ENCODE measurements around the gene PHF1.

PHF1 gene

DNA sequence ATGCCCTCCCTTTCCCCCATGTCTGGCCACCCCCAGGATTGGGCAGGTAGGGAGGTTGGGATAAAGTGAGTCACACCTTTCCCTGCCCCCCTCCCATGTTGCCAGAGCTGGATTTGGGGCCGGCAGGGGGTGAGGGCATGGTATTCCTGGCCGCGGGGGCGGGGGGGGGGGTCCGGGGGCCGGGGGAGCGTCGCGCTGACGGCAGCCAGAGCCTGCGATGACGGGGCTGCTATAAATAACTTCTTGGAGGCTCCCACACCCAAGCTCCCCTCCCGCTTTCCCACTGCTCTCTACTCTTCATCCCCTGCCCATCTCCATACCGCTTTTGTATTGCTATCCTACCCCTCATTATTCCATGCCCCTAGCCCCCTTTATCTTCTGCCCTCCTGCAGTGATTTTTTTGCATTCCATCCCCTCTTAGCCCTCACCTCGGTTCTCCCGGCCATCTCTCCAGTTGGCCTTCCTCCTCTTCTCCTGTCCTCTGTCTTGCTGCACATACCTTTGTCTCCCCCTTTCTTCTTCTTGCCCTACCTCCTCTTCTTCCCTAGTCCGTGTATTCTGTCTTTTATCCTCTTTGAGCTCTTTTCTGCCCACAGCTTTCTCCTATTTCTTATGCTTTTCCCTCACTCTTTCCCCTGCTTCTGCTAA, 22.9 kb downstream of the PHF1 start:
- no peak for DNase-seq

GRCh38 chr6:33434961-33435360, 24.1 kb downstream of the PHF1 start:
- DNase-seq = no peak

DNA sequence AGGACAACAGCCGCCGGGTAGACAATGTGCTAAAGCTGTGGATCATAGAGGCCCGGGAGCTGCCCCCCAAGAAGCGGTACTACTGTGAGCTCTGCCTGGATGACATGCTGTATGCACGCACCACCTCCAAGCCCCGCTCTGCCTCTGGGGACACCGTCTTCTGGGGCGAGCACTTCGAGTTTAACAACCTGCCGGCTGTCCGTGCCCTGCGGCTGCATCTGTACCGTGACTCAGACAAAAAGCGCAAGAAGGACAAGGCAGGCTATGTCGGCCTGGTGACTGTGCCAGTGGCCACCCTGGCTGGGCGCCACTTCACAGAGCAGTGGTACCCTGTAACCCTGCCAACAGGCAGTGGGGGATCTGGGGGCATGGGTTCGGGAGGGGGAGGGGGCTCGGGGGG, 26.9 kb downstream of the PHF1 start:
- no peak for DNase-seq

- no peak for DNase-seq
These were observed 28.3 kb downstream of the PHF1 start for GRCh38 chr6:33438978-33439594.

GRCh38 chr6:33439956-33440648, 29.3 kb downstream of the PHF1 start:
- DNase-seq = no peak

- DNase-seq = no peak
These were observed 30.0 kb downstream of the PHF1 start for GRCh38 chr6:33440649-33441309.

DNA sequence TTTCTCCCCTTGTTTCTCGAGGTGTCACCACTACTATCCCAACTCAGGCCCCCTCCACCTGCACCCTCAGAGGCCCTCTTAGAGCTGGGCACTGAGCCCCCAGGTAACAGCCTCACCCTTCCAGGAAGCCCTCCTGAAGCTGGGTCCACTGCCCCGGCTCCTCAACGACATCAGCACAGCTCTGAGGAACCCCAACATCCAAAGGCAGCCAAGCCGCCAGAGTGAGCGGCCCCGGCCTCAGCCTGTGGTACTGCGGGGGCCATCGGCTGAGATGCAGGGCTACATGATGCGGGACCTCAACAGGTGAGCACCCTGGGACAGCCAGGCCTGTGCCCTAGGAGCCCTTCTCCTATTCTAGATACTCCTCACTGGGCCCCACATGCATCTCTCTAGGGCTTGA, 30.6 kb downstream of the PHF1 start:
- DNase-seq = no peak

DNA sequence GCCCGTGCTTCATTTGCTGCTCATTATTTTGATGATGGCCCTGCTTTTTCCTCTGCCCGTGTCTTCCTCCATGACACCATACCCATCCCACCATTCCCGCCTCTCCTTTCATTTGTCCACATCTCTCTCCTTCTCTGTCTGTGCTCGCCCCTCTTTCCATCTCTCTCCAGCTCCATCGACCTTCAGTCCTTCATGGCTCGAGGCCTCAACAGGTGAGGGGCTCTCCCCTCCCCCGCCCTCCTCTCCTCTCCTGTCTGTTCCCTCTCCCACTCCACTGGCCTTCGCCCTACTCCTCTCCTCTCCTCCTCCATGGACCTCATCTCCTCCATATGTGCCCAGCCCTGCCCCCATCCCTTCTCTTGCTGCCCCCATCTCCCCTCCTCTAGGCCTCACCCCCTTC, 31.5 kb downstream of the PHF1 start:
- DNase-seq = no peak

DNA sequence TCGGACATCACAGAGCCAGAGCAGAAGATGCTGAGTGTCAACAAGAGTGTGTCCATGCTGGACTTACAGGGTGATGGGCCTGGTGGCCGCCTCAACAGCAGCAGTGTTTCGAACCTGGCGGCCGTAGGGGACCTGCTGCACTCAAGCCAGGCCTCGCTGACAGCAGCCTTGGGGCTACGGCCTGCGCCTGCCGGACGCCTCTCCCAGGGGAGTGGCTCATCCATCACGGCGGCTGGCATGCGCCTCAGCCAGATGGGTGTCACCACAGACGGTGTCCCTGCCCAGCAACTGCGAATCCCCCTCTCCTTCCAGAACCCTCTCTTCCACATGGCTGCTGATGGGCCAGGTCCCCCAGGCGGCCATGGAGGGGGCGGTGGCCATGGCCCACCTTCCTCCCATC, 32.2 kb downstream of the PHF1 start:
- DNase-seq = no peak

GRCh38 chr6:33443619-33444504, 33.0 kb downstream of the PHF1 start:
- DNase-seq = no peak

DNA sequence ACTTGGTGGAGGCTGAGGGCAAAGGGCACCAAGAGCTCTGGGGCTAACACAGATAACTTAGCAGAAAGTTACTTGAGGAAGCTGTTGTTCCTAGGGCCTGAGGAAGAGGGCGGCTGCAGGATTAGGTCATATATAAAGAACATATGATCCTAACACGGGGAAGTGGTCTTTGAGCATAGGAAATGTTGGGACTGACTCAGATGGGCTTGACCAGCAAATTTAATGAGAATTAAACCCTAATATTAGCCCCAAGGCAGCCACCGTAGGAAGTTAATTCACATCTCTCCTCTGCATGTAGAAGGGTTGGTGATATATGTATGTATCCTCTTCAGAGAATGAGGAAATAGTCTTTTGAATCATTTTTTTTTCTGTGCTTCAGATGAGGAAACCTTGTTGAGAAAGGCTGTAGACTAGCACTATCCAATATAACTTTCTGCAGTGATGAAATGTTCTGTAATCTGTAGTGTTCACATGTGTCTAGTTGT, 34.3 kb downstream of the PHF1 start:
- no peak for DNase-seq

- DNase-seq = no peak
These were observed 35.5 kb downstream of the PHF1 start for GRCh38 chr6:33446356-33446755.

DNA sequence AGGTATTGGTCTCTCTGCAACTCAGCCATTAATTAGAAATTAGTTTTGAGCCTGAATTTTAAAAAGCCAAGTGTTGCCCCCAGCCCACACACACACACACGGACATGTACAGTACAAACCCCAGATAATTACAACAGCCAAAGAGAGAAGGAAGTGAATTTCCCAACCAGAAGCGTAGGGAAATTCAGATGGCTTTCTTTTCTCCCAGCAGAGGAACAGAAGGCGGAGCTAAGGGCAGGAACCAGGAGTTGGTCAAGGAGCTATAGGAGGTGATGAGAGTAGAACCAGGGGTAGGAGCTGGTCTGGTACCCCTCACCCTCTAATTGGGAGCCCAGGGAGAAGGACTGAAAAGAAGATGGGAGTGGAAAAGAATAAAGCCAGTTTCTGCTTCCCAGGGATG, 39.6 kb downstream of the PHF1 start:
- no peak for DNase-seq

DNA sequence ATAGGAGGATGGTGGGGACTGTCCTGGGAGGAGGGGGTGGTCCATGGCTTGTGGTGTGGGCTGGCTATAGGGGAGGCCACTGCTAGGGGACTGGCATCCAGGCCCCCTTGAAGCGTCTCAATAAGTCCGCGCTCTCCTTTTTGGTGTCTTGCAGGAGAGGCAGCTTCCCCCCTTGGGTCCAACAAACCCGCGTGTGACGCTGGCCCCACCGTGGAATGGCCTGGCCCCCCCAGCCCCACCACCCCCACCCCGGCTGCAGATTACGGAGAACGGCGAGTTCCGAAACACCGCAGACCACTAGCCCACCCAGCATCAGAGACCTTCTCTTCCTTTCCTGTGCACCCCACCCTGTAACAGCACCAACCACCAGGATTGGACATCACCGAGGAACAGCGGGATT, 40.8 kb downstream of the PHF1 start:
- DNase-seq = no peak

DNA sequence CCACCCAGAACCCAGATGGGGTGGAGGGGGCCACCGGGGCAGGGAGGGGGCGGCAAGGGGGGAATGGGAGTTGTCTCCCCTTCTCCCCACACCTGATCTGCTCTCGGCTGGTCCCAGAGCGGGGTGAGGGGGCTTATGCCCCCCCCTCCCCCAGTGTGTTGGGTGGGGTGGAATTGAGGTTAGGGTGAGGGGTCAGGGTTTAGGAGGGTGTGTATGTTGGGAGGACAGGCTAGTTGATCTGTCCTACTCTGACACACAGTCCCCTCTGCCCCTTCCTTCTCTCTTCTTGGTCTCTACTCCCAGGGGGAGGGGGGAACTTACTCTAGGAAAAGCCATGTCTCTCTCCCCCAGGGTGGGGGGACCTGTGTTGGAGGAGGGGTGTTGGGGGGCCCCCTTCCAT, 41.7 kb downstream of the PHF1 start:
- no peak for DNase-seq

DNA sequence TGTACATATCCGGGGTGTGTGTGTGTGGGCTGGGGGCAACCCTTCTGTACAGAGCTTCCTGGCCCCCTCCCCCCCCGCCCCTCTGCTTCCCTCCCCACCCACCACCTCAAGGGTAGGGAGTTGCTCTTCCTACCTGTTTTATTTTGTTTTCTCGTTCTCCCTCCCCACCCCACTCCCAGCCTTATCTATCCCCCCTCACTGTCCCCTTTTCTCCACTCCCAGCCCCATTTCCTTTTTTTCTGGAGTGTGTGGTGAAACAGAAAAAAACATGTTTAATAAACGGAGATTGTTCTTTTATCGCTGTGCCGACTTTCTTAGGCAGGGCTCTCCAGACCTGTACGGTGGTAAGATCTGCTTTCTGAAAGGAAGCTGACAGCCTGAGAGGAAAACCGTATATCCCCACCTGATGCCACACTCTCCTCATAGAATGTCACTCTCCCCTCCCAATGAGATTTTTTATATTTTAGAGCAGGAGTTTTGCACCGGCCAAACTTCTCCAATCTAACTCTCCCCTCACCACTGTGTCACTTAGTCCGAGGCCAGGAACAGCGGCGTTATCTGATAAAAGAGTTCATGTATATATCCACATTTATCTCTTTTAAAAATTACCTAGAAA, 42.7 kb downstream of the PHF1 start:
- DNase-seq = no peak

- peak; percentile 97 for DNase-seq
These were observed 43.5 kb downstream of the PHF1 start, which contains the start of gene ZBTB9 for GRCh38 chr6:33454009-33454946. ZBTB9 (plus strand) TSS chr6:33454576; CDS start chr6:33455101, 525 bp downstream.

DNA sequence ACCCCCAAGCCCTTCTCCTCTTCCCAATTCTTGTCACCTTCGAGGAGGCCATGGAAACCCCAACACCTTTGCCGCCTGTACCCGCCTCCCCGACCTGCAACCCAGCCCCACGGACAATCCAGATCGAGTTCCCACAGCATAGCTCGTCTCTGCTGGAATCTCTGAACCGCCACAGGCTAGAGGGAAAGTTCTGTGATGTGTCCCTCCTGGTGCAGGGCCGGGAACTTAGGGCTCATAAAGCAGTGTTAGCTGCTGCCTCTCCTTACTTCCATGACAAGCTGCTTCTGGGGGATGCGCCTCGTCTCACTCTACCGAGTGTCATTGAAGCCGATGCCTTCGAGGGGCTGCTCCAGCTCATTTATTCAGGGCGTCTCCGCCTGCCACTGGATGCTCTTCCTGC, 44.2 kb downstream of the PHF1 start:
- no peak for DNase-seq

DNA sequence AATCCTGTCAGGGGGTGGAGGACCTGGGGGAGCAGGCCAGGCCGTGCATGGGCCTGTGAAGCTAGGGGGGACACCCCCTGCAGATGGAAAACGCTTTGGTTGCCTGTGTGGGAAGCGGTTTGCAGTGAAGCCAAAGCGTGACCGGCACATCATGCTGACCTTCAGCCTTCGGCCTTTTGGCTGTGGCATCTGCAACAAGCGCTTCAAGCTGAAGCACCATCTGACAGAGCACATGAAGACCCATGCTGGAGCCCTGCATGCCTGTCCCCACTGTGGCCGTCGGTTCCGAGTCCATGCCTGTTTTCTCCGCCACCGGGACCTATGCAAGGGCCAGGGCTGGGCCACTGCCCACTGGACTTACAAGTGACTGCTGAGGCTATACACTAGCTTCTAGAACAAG, 45.3 kb downstream of the PHF1 start:
- DNase-seq = no peak

- DNase-seq = no peak
These were observed 47.9 kb downstream of the PHF1 start for GRCh38 chr6:33458676-33459075.

- DNase-seq = no peak
These were observed 48.4 kb downstream of the PHF1 start for GRCh38 chr6:33459226-33459625.

All from stimulated activated CD4-positive, alpha-beta T cell treated with anti-CD3 and anti-CD28 coated beads, Interleukin-15, amount 100 ng/mL, for 24 hours (primary cell).